GM12892 (cell line): ENCODE data around the gene SGIP1.
"Not testable (repeated sequence)": the region's sequence is repeated elsewhere in the genome, so short reads cannot be mapped to it uniquely, and the experiment has no call there.

ENCODE experiments used
- POLR2A ChIP-seq: IDR thresholded peaks from 2 replicates; pipeline ENCODE4 v1.6.1; 2011; ENCODE audit warnings: low read depth, low read length, control low read depth
- POLR2AphosphoS5 ChIP-seq: IDR thresholded peaks from 2 replicates; pipeline ENCODE4 v1.6.1; 2011; ENCODE audit warnings: low read depth, low read length, control low read depth
- TAF1 ChIP-seq: IDR thresholded peaks from 2 replicates; pipeline ENCODE4 v1.6.1; 2011; ENCODE audit warnings: low read depth, mild to moderate bottlenecking, control low read depth, low read length, borderline replicate concordance

- TF ChIP-seq POLR2A, POLR2AphosphoS5, TAF1: not testable (repeated sequence)
Measured at GRCh38 chr1:66728716-66729115, 194.8 kb downstream of the SGIP1 start.
